Activated T-cell treated with anti-CD3 and anti-CD28 coated beads for 1 hour (primary cell): ENCODE results near the gene TMEM131.
"Not testable (repeated sequence)": the region's sequence is repeated elsewhere in the genome, so short reads cannot be mapped to it uniquely, and the experiment has no call there.

ENCODE experiments used
- DNase-seq: peaks from one replicate; pipeline ENCODE4 v3.0.0-alpha.2; 2020; ENCODE audit warnings: low read depth

The TMEM131 gene

DNA sequence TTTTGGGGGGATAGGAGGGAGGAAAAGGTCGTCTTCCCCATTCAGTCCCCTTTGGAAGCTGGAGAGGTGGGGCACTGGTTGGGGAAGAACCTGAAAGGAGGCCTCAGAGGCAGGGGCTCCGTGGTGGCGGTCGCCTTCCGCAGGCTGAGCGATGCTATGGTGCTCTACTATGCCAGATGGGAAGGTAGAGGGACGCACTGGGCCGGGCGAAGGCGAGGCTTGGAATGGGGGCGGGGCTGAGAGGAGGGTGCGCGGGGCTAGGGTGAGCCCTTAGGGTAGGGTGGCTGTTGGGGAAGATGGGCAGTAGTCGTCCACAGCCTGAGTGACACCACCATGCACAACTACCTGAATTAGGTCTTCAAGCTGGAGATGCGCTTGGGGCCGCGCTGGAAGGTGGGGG lies 271.2 kb downstream of the TMEM131 start:
- no peak for DNase-seq

GRCh38 chr2:97724073-97724410 lies 271.7 kb downstream of the TMEM131 start:
- no peak for DNase-seq

- no peak for DNase-seq
These were observed 272.3 kb downstream of the TMEM131 start for GRCh38 chr2:97723156-97724072.

DNA sequence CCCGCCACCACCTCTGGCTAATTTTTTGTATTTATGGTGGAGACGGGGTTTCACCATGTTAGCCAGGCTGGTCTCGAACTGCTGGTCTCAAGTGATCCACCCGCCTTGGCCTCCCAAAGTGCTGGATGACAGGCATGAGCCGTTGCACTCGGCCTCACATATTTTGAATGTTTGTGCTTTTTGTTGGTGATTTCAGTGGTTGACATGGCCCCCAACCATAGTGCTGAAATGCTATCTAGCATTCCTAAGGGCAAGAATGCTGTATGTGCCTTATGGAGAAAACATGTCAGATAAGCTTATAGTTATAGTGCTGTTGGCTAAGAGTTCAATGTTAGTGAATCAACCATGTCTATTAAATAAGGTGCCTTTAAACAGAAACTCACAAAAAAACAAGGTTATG lies 273.5 kb downstream of the TMEM131 start:
- DNase-seq, result no peak

GRCh38 chr2:97720746-97721145 lies 275.0 kb downstream of the TMEM131 start:
- DNase-seq, result no peak

DNA sequence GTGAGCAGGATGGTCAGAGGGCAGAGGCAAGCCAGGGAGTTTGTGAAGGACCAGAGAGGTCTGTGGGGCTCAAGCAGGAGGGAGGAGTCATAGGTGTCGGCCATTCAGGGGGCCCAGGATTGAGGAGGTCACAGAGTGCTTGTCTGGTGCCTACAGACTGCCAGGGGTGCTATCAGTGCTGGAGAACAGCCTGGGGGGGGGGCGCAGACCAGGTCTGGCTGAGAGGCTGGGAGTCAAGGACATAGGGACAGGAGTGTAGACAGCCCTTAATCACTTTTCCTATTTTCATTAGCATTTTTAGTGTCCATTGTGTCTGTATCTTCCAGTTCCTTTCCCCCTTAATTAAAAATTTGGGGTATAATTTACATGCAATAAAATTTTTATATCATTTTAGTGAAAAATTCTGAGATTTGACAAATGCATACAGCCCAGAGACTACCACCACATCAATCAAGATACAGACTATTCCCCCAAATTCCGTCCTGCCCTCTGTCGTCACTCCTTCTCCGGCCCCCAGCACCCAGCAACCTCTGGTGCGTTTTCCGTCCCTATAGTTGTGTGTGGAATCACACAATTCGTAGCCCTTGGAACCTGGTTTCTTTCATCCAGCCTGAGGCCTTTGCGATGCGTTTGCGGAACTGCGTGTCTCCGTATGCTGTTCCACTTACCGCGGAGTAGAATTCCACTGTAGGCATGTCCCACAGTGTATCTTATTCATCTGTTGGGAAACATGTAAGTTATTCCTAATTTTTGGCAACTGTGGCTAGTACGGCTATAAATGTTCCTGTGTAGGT lies 276.2 kb downstream of the TMEM131 start:
- DNase-seq, result no peak

DNA sequence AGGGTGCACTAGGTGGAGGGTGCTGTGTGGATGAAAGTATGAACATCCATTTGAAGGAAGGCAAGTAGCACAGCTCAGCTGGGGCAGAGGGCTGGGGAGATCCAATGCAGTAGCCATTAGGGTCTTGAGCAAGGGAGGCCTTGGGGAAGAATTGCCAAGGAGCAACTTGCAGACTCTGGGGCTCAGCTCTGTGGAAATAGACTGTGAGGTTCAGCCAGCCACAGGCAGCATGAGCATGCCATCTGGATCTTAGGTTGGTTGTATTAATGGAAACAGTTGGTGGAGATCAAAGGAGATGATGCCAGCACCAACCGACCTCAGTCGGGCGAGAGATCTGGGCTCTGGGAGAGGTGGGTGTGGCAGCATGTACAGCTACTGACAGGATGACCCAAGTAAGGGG lies 276.8 kb downstream of the TMEM131 start:
- no peak for DNase-seq

DNA sequence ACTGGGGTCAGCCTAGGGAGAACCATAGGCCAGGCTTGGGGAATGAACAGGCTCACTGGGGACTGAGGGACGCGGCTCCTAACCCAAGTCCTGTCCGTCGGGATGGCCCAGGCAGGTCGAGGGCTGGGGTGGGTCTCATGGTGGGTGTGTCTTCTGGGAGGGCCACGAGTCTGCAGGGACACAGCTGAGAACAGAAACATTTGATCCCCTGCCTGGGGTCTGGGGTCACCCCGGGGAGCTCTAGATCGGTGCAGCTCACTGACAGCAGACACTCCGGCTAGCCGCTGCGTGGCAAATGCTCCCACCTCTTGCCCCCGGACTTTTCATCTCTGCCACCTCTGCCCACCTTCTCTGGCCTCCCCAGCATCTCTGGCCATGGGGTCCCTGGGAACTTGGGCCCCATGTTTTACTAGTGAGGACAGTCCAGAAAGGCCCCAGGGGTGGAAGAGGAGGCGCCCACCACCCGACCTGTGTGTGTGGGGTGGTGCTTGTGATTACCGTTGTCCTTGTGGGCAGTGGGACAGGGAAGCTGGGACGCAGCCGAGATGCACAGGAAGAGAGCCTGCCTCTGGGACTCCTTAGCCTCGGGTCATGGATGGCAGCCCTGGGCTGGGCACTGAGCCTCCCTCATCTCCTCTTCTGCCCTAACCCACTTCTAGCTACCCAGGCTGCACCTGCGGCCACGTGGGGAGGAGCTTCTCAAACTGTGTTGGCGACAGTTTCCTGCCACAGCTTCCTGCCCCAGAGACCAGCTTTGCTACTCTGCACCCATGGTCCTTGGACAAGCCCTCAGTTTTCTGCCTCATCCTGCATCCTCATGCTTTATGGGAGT lies 277.5 kb downstream of the TMEM131 start:
- peak; percentile 62 for DNase-seq

DNA sequence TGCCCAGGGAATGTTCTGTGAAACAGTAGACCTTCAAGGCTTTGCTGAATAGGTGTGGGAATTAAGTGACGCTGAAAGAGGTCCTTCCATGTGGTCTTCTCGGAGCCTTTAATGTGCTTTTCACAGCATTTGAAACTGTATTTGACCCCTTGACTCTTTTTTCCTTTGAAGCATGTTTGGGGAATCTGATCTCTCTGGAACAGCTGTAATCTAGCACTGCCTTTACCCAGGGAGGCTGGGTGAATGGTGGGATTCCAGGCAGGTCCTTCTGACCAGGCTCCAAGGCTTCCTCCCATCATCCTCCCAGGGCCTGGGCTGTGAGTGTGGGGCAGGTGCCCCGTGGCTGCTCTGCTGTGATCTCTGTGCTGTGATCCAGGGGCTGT lies 278.1 kb downstream of the TMEM131 start:
- DNase-seq, result no peak

DNA sequence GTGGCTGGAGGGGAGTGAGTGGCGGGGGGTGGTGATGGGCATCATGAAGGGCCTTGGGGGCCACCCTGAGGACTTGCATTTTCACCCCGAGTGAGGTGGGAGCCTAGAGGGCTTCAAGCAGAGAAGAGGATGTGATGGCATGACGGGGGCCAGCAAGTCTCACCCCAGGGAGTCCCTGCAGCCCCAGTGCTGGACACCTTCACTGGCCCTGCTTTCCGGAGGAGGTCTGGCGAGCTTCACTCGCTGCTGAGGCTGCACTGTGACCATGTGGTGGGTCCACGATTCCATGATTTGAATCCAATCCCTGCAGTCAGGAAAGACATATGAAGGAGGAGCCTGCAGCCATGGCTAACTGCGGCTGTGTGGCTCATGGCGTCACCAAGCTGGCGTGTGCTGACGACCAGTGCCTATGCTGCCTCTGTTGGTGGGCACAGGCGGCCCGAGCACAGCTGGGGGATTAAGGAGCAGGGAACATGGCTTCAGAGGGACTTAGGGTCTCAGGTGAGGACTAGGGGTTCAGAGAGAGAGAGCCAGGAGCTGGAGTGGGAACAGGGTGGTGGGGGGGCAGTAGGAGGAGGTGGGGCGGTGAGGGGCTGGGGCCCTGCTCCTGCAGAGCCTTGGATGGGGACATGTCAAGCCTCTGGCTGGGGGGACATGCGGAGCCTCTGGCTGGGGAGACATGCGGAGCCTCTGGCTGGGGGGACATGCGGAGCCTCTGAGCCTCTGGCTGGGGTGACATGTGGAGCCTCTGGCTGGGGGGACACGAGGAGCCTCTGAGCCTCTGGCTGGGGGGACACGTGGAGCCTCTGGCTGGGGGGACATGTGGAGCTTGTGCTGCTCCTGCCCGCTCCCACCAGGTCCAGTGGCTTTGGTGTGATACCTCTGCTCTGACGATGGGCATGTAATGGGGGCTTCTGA lies 278.8 kb downstream of the TMEM131 start:
- DNase-seq, result no peak

DNA sequence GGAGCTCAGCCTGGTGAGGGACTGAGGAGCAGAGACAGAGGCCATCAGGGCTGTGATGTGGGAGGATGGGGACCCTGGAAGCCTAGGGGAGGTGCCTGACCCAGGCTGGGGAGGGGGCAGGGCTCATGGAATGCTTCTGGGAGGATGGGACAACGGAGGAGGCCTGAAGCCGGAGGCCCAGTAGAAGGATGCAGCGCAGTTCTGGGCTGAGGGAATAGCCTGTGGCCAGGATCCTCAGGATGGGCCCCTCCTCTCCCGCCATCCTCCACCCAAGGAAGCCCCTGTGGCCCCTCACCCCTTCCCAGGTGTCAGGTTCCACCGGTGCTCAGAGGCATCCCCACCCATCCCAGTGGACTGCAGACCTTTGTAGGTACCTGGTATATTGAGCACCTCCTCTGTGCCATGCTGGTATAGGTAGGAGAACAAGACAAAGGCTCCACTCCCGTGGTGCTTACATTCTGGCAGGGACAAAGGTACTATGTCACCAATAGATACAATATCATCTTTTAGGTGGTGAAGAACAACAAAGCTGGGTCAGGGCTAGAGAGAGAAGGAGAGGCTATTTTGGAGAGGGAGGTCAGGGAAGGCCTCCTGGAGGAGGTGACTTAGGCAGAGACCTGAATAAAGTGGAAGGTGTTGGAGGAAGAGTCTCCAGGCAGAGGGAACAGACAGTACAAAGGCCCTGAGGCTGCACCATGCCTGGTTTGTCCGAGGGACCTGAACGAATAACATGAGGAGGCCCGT lies 279.6 kb downstream of the TMEM131 start:
- DNase-seq, result no peak

- no peak for DNase-seq
These were observed 280.6 kb downstream of the TMEM131 start for GRCh38 chr2:97714950-97715652.

DNA sequence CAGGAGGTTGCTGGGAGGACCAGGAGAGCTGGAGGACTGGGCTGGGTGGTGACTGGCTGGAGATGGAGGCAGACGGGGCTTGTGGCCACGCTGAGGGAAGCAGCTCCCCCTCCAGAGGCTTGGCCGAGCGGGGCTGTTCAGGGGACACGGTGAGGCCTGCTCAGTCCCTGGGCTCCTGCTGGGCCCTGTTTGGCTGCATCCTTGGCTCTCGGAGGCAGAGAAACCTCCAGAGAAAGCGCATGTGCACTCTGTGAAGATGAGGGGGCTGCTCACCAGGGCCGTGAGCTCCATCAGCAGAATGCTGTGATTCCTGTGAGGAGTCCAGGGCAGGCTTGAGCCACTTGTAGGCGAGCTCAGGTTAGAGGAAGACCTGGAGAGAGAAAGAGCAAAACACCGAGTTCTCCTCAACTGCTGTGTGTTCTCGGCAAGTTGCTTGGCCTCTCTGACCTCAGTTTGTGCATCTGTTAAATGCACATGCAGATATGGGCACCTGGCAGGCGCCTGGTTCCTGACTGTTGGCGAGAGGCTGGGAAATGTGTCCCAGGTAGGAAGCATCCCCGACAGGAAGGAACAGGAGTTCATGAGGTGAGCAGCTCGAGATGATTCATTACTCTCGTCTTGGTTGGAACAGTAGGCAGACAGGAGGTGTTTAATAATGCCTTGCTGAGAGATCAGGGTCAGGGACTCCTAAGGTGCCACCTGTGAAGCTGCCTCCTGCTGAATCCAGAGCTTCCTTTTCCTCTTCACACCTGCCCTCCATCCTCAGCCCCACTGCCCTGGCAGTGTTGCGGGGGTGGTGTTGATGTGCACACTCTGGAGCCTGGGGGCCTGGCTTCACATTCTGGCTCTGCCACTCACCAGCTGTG lies 281.4 kb downstream of the TMEM131 start:
- DNase-seq, result no peak

- DNase-seq, result peak; percentile 55
These were observed 282.3 kb downstream of the TMEM131 start, which contains the start of gene ZAP70 for GRCh38 chr2:97713296-97714083. Gene ZAP70, plus strand, starts transcription at chr2:97713576. Its CDS starts 10,461 bp downstream, at chr2:97724037.

DNA sequence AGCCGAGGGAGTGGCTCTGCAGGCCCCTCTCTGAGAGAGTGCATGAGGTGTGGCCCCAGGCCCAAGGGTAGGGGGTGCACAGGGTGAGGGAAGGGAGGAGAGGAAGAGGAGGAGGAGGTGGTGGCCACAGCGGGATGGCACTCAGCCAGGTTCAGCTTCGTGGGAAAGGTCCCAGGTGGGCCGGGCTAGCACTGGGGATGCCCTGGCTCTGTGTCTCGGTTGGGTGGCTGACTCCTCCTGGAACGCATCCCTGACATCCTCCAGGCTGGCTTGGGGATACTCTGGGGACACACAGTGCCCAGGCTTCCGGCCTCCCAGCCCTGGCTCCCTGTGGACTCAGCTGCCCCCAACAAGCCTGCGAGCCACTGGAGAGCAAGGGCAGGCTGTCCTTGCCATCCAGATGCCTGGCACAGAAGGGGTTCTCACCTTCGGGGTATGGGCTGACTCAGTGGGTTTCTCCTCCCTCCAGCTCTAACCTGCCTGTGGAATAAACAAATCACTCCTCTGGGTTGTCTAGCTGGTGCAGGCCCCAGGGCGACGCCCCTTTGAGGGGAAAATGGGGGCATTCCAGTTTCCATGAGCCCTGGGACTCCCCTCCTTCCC lies 283.0 kb downstream of the TMEM131 start:
- DNase-seq, result no peak

- not testable (repeated sequence) for DNase-seq
These were observed 283.6 kb downstream of the TMEM131 start for GRCh38 chr2:97712175-97712574.

DNA sequence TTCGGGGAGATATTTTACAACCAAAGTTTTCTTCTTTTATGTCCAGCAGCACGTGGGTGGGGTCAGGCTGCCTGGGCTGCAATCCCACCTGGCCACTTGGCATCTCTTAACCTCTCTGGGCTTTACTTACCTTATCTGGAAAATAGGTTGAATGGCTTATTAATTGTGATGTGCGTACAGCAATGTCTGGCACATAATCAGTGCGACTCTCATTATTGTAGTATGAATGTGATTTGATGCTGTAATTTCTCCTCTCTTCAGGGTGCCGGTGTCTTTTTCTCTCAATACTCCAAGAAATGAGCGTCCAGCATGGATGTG lies 284.4 kb downstream of the TMEM131 start:
- no peak for DNase-seq

GRCh38 chr2:97708608-97709007 lies 287.1 kb downstream of the TMEM131 start:
- no peak for DNase-seq
